ENCODE data around the gene ENC1.

ENC1 gene

DNA sequence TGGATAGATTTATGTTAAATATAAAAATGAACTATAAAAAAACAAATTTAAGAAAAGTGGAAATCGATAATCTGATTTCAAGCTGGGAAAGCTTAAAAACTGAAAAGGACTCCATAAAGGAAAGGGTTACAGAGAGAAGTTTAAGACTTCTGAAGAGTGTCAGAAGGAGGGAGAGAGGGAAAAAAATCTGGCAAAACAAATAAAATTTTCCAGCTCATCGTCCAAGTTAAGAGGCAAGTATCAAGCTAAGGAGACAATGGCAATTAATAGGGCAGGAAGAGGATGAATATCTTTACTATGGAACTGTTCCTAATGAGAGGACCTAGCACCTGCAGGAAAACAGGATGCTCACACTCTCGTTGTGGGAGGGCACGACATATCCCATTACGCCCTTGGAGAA lies 24.0 kb upstream of the ENC1 start:
- Histone ChIP-seq H3K9me3 (ENCODE audit: insufficient read depth, low read depth, low read length) (no peaks in the 10 kb centered on the region), H2AK5ac (ENCODE audit: low read length) (no peak overlapping the region), H4K12ac (ENCODE audit: low read depth, low read length) (no peak overlapping the region), H3K23ac (ENCODE audit: low read length) (no peak overlapping the region), H3K27me3 (ENCODE audit: insufficient read depth, low read length) (no peaks in the 10 kb centered on the region), H3K18ac (ENCODE audit: low read length) (no peak overlapping the region), H2AFZ (ENCODE audit: insufficient read depth, low read length, poor library complexity) (no peak overlapping the region), H3K4ac (ENCODE audit: low read depth, low read length) (no peak overlapping the region), H4K91ac (ENCODE audit: low read depth, low read length) (no peak overlapping the region), H3K4me3 (ENCODE audit: low read depth, low read length) (no peak overlapping the region), H3K9ac (ENCODE audit: low read length) (no peak overlapping the region), H2BK12ac (ENCODE audit: low read length) (no peak overlapping the region), H3K14ac (ENCODE audit: low read length) (no peak overlapping the region), H3K36me3 (ENCODE audit: control insufficient read depth in 1 of 2, insufficient read depth in 2 of 2, low read length in 2 of 2) (no peaks in the 10 kb centered on the region), H4K8ac (ENCODE audit: low read depth, low read length) (no peak overlapping the region), H2BK5ac (ENCODE audit: low read depth, low read length, poor library complexity) (no peak overlapping the region), H2BK120ac (ENCODE audit: insufficient read depth, low read length, poor library complexity) (no peak overlapping the region), H3K79me1 (ENCODE audit: low read length) (peaks cover 2% of the 10 kb centered on the region), H3K79me2 (ENCODE audit: control insufficient read depth, insufficient read depth, low read length, poor library complexity) (no peaks in the 10 kb centered on the region), H3K4me1 (ENCODE audit: control insufficient read depth in 1 of 2, insufficient read depth in 2 of 2, low read length in 2 of 2) (no peaks in the 10 kb centered on the region), H3K27ac (ENCODE audit: low read depth, low read length) (no peak overlapping the region), H3K4me2 (ENCODE audit: low read length) (no peak overlapping the region)
- no peak for DNase-seq
- WGBS (ENCODE audit: extremely low coverage, insufficient coverage, insufficient read length) = no CpG with 5 or more reads among the region's 5 CpGs

DNA sequence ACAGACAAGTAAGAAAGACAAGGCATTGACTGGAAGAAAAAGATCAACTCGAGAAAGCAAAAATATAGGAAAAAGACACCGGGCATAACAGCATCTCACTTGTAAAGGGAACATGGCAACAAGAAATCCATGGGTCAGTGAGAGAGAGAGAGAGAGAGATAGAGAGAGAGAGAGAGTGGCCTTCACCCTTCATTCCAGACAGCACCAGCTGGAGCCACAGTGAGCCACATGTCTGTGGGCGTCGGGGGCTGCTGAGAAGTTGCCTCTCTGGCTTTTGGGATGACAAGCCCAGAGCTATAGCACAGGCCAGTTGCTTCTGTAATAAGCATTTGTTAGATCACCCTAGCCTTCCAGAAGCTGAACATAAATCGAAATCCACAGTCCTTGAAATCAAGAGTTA lies 20.3 kb upstream of the ENC1 start:
- no CpG with 5 or more reads among the region's 5 CpGs for WGBS (ENCODE audit: extremely low coverage, insufficient coverage, insufficient read length)
- H3K36me3 ChIP-seq (ENCODE audit: control insufficient read depth in 1 of 2, insufficient read depth in 2 of 2, low read length in 2 of 2) = no peaks in the 10 kb centered on the region

DNA sequence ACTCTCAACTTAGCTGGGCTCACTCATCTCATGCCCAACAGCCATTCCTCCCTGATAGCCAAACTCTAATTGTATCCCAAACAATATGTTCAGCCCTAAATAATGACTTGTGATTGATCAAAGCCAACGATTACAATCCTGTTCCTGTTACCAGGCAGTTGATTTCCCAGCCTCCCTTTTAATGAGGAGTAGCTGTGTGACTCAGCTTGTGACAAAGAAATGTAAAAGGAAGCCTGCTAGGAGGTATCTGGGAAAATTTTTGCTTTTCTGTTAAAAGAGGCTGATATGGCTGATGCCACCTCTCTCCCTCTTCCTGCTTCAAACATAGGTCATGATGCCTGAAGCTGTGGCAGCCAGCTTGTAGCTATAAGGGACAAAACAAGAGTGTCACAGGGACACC lies 19.6 kb upstream of the ENC1 start:
- DNase-seq = no peak
- no peak overlapping the region for H4K8ac ChIP-seq (ENCODE audit: low read depth, low read length)
- H3K4ac ChIP-seq (ENCODE audit: low read depth, low read length) = no peak overlapping the region
- H3K27me3 ChIP-seq (ENCODE audit: insufficient read depth, low read length) = no peaks in the 10 kb centered on the region
- no peaks in the 10 kb centered on the region for H3K9me3 ChIP-seq (ENCODE audit: insufficient read depth, low read depth, low read length)
- H3K14ac ChIP-seq (ENCODE audit: low read length) = no peak overlapping the region
- H4K91ac ChIP-seq (ENCODE audit: low read depth, low read length) = no peak overlapping the region
- H3K4me3 ChIP-seq (ENCODE audit: low read depth, low read length) = no peak overlapping the region
- H2BK5ac ChIP-seq (ENCODE audit: low read depth, low read length, poor library complexity) = no peak overlapping the region
- H4K12ac ChIP-seq (ENCODE audit: low read depth, low read length) = no peak overlapping the region
- no peak overlapping the region for H3K23ac ChIP-seq (ENCODE audit: low read length)
- no peak overlapping the region for H3K9ac ChIP-seq (ENCODE audit: low read length)
- H2BK120ac ChIP-seq (ENCODE audit: insufficient read depth, low read length, poor library complexity) = no peak overlapping the region
- H2AFZ ChIP-seq (ENCODE audit: insufficient read depth, low read length, poor library complexity) = no peak overlapping the region
- H3K4me2 ChIP-seq (ENCODE audit: low read length) = no peak overlapping the region
- H3K79me2 ChIP-seq (ENCODE audit: control insufficient read depth, insufficient read depth, low read length, poor library complexity) = no peaks in the 10 kb centered on the region
- H3K36me3 ChIP-seq (ENCODE audit: control insufficient read depth in 1 of 2, insufficient read depth in 2 of 2, low read length in 2 of 2) = no peaks in the 10 kb centered on the region
- no peaks in the 10 kb centered on the region for H3K4me1 ChIP-seq (ENCODE audit: control insufficient read depth in 1 of 2, insufficient read depth in 2 of 2, low read length in 2 of 2)
- H3K79me1 ChIP-seq (ENCODE audit: low read length) = peaks cover 2% of the 10 kb centered on the region
- H3K27ac ChIP-seq (ENCODE audit: low read depth, low read length) = no peak overlapping the region
- H3K18ac ChIP-seq (ENCODE audit: low read length) = no peak overlapping the region
- H2BK12ac ChIP-seq (ENCODE audit: low read length) = no peak overlapping the region
- no peak overlapping the region for H2AK5ac ChIP-seq (ENCODE audit: low read length)
- no CpG with 5 or more reads among the region's 1 CpG for WGBS (ENCODE audit: extremely low coverage, insufficient coverage, insufficient read length)

More for the DNA sequence above, 20.3 kb upstream of the ENC1 start:
- no peaks in the 10 kb centered on the region for H3K27me3 ChIP-seq (ENCODE audit: insufficient read depth, low read length)
- H3K14ac ChIP-seq (ENCODE audit: low read length) = no peak overlapping the region
- H3K9me3 ChIP-seq (ENCODE audit: insufficient read depth, low read depth, low read length) = no peaks in the 10 kb centered on the region
- H2AFZ ChIP-seq (ENCODE audit: insufficient read depth, low read length, poor library complexity) = no peak overlapping the region
- no peak overlapping the region for H3K23ac ChIP-seq (ENCODE audit: low read length)
- no peak overlapping the region for H3K27ac ChIP-seq (ENCODE audit: low read depth, low read length)
- H3K18ac ChIP-seq (ENCODE audit: low read length) = no peak overlapping the region
- H4K91ac ChIP-seq (ENCODE audit: low read depth, low read length) = no peak overlapping the region
- H3K4ac ChIP-seq (ENCODE audit: low read depth, low read length) = no peak overlapping the region
- no peak overlapping the region for H4K8ac ChIP-seq (ENCODE audit: low read depth, low read length)
- DNase-seq = no peak
- no peak overlapping the region for H2BK5ac ChIP-seq (ENCODE audit: low read depth, low read length, poor library complexity)
- no peak overlapping the region for H2BK120ac ChIP-seq (ENCODE audit: insufficient read depth, low read length, poor library complexity)
- no peaks in the 10 kb centered on the region for H3K79me2 ChIP-seq (ENCODE audit: control insufficient read depth, insufficient read depth, low read length, poor library complexity)
- H2AK5ac ChIP-seq (ENCODE audit: low read length) = no peak overlapping the region
- H2BK12ac ChIP-seq (ENCODE audit: low read length) = no peak overlapping the region
- no peak overlapping the region for H3K4me3 ChIP-seq (ENCODE audit: low read depth, low read length)
- H4K12ac ChIP-seq (ENCODE audit: low read depth, low read length) = no peak overlapping the region
- H3K9ac ChIP-seq (ENCODE audit: low read length) = no peak overlapping the region
- no peak overlapping the region for H3K4me2 ChIP-seq (ENCODE audit: low read length)
- H3K4me1 ChIP-seq (ENCODE audit: control insufficient read depth in 1 of 2, insufficient read depth in 2 of 2, low read length in 2 of 2) = no peaks in the 10 kb centered on the region
- H3K79me1 ChIP-seq (ENCODE audit: low read length) = peaks cover 2% of the 10 kb centered on the region

DNA sequence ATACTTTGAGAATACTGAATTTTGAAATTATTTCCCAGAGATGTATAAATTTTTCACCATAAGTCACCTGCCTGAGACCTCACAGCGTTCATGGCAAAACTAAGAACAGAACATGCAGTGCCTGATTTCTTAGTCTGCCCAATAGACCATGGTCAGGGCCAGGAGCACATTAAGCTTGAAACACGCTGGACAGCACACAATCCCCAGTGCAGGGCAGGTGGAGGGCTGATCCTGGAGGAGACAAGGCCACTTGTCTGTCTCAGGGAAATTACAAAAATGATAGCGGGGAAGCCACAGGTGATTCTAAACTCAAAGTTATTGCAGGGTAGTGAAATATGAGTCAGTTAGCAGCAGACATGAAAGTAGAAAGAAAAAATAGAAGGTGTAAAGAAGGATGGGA lies 18.6 kb upstream of the ENC1 start:
- Histone ChIP-seq H3K27me3 (ENCODE audit: insufficient read depth, low read length) (no peaks in the 10 kb centered on the region), H3K4me2 (ENCODE audit: low read length) (no peak overlapping the region), H3K36me3 (ENCODE audit: control insufficient read depth in 1 of 2, insufficient read depth in 2 of 2, low read length in 2 of 2) (no peaks in the 10 kb centered on the region), H4K12ac (ENCODE audit: low read depth, low read length) (no peak overlapping the region), H3K23ac (ENCODE audit: low read length) (no peak overlapping the region), H3K14ac (ENCODE audit: low read length) (no peak overlapping the region), H4K91ac (ENCODE audit: low read depth, low read length) (no peak overlapping the region), H2BK12ac (ENCODE audit: low read length) (no peak overlapping the region), H3K18ac (ENCODE audit: low read length) (no peak overlapping the region), H2AK5ac (ENCODE audit: low read length) (no peak overlapping the region), H3K9ac (ENCODE audit: low read length) (no peak overlapping the region), H2BK5ac (ENCODE audit: low read depth, low read length, poor library complexity) (no peak overlapping the region), H2BK120ac (ENCODE audit: insufficient read depth, low read length, poor library complexity) (no peak overlapping the region), H3K27ac (ENCODE audit: low read depth, low read length) (no peak overlapping the region), H4K8ac (ENCODE audit: low read depth, low read length) (no peak overlapping the region), H3K79me2 (ENCODE audit: control insufficient read depth, insufficient read depth, low read length, poor library complexity) (no peaks in the 10 kb centered on the region), H3K4me3 (ENCODE audit: low read depth, low read length) (no peak overlapping the region), H3K79me1 (ENCODE audit: low read length) (peaks cover 2% of the 10 kb centered on the region), H3K4me1 (ENCODE audit: control insufficient read depth in 1 of 2, insufficient read depth in 2 of 2, low read length in 2 of 2) (no peaks in the 10 kb centered on the region), H3K4ac (ENCODE audit: low read depth, low read length) (no peak overlapping the region), H3K9me3 (ENCODE audit: insufficient read depth, low read depth, low read length) (peaks cover 3% of the 10 kb centered on the region), H2AFZ (ENCODE audit: insufficient read depth, low read length, poor library complexity) (no peak overlapping the region)
- WGBS (ENCODE audit: extremely low coverage, insufficient coverage, insufficient read length) = no CpG with 5 or more reads among the region's 3 CpGs
- no peak for DNase-seq
